HG02885 (cell line): ENCODE data around the gene ARHGAP4.

Source experiments
- ATAC-seq: cut with Tn5 transposase; IDR thresholded peaks from one replicate; pipeline ENCODE4 v1.9.1; 2021; ENCODE audit warnings: mild to moderate bottlenecking; ENCODE audit not compliant: unreplicated experiment, poor library complexity

ARHGAP4 gene

GRCh38 chrX:153964105-153964504 is 38.0 kb upstream of the ARHGAP4 start:
- no peak for ATAC-seq

- no peak for ATAC-seq
Observed at GRCh38 chrX:153963546-153963945, 37.5 kb upstream of the ARHGAP4 start.

GRCh38 chrX:153961292-153961691 is 35.2 kb upstream of the ARHGAP4 start:
- no peak for ATAC-seq

- ATAC-seq = no peak
Observed at GRCh38 chrX:153960786-153961185, 34.7 kb upstream of the ARHGAP4 start.

- ATAC-seq = no peak
Observed at GRCh38 chrX:153960077-153960476, 34.0 kb upstream of the ARHGAP4 start.

- no peak for ATAC-seq
Observed at GRCh38 chrX:153959649-153960048, 33.6 kb upstream of the ARHGAP4 start.

GRCh38 chrX:153958605-153959004 is 32.5 kb upstream of the ARHGAP4 start:
- ATAC-seq = no peak

- no peak for ATAC-seq
Observed at GRCh38 chrX:153957224-153957623, 31.2 kb upstream of the ARHGAP4 start.

- ATAC-seq = no peak
Observed at GRCh38 chrX:153956044-153956907, 30.2 kb upstream of the ARHGAP4 start.

- ATAC-seq = no peak
Observed at GRCh38 chrX:153955228-153955732, 29.2 kb upstream of the ARHGAP4 start.

GRCh38 chrX:153954558-153955227 is 28.6 kb upstream of the ARHGAP4 start:
- no peak for ATAC-seq

GRCh38 chrX:153953892-153954557 is 28.0 kb upstream of the ARHGAP4 start:
- no peak for ATAC-seq

- peak; percentile 72 for ATAC-seq
Observed at GRCh38 chrX:153953342-153953830, 27.3 kb upstream of the ARHGAP4 start.

- ATAC-seq = no peak
Observed at GRCh38 chrX:153952373-153953026, 26.4 kb upstream of the ARHGAP4 start.

- no peak for ATAC-seq
Observed at GRCh38 chrX:153951683-153952372, 25.8 kb upstream of the ARHGAP4 start.

GRCh38 chrX:153950127-153950526 is 24.1 kb upstream of the ARHGAP4 start:
- no peak for ATAC-seq

- no peak for ATAC-seq
Observed at GRCh38 chrX:153948847-153949805, 23.1 kb upstream of the ARHGAP4 start.

GRCh38 chrX:153948002-153948466 is 22.0 kb upstream of the ARHGAP4 start:
- no peak for ATAC-seq
